WTC11 (cell line): ENCODE results near the gene FBXO42.

Source experiments
- RELA ChIP-seq: sonication (generic); formaldehyde crosslinking; IDR thresholded peaks from 2 replicates; pipeline ENCODE4 v1.8.1; 2022; ENCODE audit warnings: missing genetic modification reagents, mild to moderate bottlenecking, borderline replicate concordance
- TCF7 ChIP-seq: sonication (generic); formaldehyde crosslinking; IDR thresholded peaks from 2 replicates; pipeline ENCODE4 v1.8.0; 2022; ENCODE audit warnings: mild to moderate bottlenecking, low read depth, missing genetic modification reagents, moderate library complexity
- TF ChIP-seq, protein P1 (sequence below): fragments of 200-600 bp; IDR thresholded peaks from 2 replicates; pipeline ENCODE4 v1.8.0; 2022; ENCODE audit warnings: antibody characterized with exemption
- TF ChIP-seq, protein P2 (sequence below): sonication (generic); formaldehyde crosslinking; IDR thresholded peaks from 2 replicates; pipeline ENCODE4 v1.8.1; 2022; ENCODE audit warnings: low read depth, mild to moderate bottlenecking, moderate library complexity, missing genetic modification reagents, borderline replicate concordance

DNA sequence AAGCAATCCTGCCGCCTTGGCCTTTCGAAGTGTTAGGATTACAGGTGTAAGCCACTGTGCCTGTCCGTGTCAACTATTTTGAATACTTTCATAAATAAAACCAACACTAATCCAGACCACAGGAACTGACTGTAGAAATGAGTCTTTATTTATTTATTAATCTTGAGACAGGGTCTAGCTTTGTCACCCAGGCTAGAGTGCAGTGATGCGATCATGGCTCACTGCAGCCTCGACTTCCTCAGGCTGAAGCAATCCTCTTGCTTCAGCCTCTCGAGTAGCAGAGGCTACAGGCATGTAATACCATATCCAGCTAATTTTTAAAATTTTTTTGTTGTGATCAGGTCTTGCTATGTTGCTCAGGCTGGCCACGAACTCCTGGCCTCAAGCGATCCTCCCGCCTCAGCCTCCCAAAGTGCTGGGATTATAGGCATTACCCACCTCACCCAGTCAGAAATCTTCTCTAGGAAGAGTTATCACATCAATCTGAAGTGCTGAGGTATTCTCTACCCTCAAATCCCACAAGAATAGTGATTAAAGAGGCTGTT, 93.6 kb downstream of the FBXO42 start:
- TF ChIP-seq, protein P1, sequence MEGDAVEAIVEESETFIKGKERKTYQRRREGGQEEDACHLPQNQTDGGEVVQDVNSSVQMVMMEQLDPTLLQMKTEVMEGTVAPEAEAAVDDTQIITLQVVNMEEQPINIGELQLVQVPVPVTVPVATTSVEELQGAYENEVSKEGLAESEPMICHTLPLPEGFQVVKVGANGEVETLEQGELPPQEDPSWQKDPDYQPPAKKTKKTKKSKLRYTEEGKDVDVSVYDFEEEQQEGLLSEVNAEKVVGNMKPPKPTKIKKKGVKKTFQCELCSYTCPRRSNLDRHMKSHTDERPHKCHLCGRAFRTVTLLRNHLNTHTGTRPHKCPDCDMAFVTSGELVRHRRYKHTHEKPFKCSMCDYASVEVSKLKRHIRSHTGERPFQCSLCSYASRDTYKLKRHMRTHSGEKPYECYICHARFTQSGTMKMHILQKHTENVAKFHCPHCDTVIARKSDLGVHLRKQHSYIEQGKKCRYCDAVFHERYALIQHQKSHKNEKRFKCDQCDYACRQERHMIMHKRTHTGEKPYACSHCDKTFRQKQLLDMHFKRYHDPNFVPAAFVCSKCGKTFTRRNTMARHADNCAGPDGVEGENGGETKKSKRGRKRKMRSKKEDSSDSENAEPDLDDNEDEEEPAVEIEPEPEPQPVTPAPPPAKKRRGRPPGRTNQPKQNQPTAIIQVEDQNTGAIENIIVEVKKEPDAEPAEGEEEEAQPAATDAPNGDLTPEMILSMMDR = no peak
- TF ChIP-seq RELA (no peak), TCF7 (CRISPR knock-in tag) (no peak)
- TF ChIP-seq, protein P2, sequence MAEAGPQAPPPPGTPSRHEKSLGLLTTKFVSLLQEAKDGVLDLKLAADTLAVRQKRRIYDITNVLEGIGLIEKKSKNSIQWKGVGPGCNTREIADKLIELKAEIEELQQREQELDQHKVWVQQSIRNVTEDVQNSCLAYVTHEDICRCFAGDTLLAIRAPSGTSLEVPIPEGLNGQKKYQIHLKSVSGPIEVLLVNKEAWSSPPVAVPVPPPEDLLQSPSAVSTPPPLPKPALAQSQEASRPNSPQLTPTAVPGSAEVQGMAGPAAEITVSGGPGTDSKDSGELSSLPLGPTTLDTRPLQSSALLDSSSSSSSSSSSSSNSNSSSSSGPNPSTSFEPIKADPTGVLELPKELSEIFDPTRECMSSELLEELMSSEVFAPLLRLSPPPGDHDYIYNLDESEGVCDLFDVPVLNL (CRISPR knock-in tag) = no peak
